ENCODE results near the gene EOGT. TPM values are rescaled to one million over a fixed set of nuclear protein-coding genes. Genes with fewer than 3 reads are reported as not detected.

EOGT gene
- total RNA-seq, 1 experiment from 2014 or later = 4.6 TPM

DNA sequence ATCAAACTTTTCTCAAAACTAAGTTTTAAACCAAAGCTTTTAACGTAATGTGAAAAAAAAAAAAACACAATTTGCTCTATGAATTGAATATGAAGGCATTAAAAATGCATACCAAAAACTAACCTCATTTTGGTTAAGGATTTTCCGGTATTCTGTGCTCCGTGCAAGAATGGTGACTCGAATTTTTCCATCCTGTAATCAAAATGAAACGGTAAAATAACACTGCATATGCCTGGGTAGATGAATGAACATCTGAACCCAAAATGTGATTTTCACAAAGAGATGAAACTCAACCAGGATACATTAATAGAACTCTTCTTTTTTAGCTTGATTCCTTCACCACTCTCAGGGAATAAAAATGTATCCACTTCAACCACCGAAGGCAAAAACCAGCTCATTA lies 26.2 kb downstream of the EOGT start:
- intact Hi-C loops (cut with micrococcal nuclease; ENCODE audit: unreplicated experiment) = no loop called here
- DNase-seq (ENCODE audit: low spot score) = no peak
- H3K4me1 ChIP-seq (ENCODE audit: insufficient read depth, low read length, poor library complexity, severe bottlenecking) = no peaks in the 10 kb centered on the region
- no peak for TF ChIP-seq EZH2 (IDR thresholded peaks at IDR 0.05; ENCODE audit: borderline replicate concordance, low read depth, low read length, poor library complexity, severe bottlenecking)
- TF ChIP-seq, protein P1, sequence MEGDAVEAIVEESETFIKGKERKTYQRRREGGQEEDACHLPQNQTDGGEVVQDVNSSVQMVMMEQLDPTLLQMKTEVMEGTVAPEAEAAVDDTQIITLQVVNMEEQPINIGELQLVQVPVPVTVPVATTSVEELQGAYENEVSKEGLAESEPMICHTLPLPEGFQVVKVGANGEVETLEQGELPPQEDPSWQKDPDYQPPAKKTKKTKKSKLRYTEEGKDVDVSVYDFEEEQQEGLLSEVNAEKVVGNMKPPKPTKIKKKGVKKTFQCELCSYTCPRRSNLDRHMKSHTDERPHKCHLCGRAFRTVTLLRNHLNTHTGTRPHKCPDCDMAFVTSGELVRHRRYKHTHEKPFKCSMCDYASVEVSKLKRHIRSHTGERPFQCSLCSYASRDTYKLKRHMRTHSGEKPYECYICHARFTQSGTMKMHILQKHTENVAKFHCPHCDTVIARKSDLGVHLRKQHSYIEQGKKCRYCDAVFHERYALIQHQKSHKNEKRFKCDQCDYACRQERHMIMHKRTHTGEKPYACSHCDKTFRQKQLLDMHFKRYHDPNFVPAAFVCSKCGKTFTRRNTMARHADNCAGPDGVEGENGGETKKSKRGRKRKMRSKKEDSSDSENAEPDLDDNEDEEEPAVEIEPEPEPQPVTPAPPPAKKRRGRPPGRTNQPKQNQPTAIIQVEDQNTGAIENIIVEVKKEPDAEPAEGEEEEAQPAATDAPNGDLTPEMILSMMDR (conservative IDR thresholded peaks at IDR 0.05; ENCODE audit: low read depth, low read length) = no peak
- H3K4me3 ChIP-seq (ENCODE audit: low read depth, low read length, poor library complexity, severe bottlenecking) = no peak overlapping the region
- H3K36me3 ChIP-seq (ENCODE audit: insufficient read depth, low read length, poor library complexity, severe bottlenecking) = no peaks in the 10 kb centered on the region
- H3K27ac ChIP-seq (ENCODE audit: low read depth, low read length, poor library complexity, severe bottlenecking) = no peak overlapping the region
- CTCF ChIA-PET = no interaction called here
- POLR2A ChIA-PET (ENCODE audit: low non-redundant PET) = no interaction called here
- H3K9me3 ChIP-seq (ENCODE audit: low read depth, low read length, poor library complexity, severe bottlenecking) = no peaks in the 10 kb centered on the region
- BruUV-seq (replicated peaks) = no TSS peak
- H3K27me3 ChIP-seq (replicated peaks; ENCODE audit: insufficient read depth, low read depth, low read length, poor library complexity) = no peaks in the 10 kb centered on the region

DNA sequence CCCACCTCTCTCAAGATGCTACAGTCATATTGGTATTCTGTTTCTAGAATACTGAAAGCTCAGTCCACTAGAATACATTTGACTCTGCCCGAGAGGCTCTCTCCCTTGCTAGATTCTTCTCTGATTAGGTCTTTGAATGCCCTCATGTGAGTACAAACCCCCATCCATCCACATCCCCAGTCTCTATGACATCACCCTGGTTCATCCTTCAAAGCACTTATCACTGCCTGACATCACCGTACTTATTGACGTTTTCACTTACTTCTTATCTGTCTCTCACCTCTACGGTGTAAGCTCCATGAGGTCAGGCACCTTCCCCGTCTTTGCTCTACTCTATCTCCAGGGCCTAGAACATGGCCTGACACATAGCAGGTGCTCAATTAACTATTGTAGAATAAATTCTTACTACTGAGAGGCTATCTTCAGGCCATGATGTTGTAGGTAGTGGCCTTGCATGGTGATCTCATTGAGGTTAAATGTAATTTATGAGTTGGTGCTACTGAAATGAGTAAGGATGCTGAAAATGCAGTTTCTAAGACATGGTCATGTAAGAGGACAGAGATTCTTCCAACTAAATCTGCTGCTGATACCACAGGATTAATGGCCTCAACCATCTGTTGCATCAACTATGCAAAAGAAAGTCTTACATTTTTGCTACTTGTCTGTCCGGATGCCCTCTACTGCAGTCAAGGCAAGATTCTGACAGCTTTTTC lies 26.8 kb downstream of the EOGT start:
- no peaks in the 10 kb centered on the region for H3K4me1 ChIP-seq (ENCODE audit: insufficient read depth, low read length, poor library complexity, severe bottlenecking)
- no peak for TF ChIP-seq EZH2 (IDR thresholded peaks at IDR 0.05; ENCODE audit: borderline replicate concordance, low read depth, low read length, poor library complexity, severe bottlenecking)
- TF ChIP-seq, protein P1 (conservative IDR thresholded peaks at IDR 0.05; ENCODE audit: low read depth, low read length) = no peak
- ChIA-PET CTCF (no interaction called here), POLR2A (ENCODE audit: low non-redundant PET) (no interaction called here)
- H3K4me3 ChIP-seq (ENCODE audit: low read depth, low read length, poor library complexity, severe bottlenecking) = no peak overlapping the region
- no peaks in the 10 kb centered on the region for H3K9me3 ChIP-seq (ENCODE audit: low read depth, low read length, poor library complexity, severe bottlenecking)
- no peak overlapping the region for H3K27ac ChIP-seq (ENCODE audit: low read depth, low read length, poor library complexity, severe bottlenecking)
- DNase-seq (ENCODE audit: low spot score) = no peak
- intact Hi-C loops (cut with micrococcal nuclease; ENCODE audit: unreplicated experiment) = no loop called here
- H3K36me3 ChIP-seq (ENCODE audit: insufficient read depth, low read length, poor library complexity, severe bottlenecking) = no peaks in the 10 kb centered on the region
- no peaks in the 10 kb centered on the region for H3K27me3 ChIP-seq (replicated peaks; ENCODE audit: insufficient read depth, low read depth, low read length, poor library complexity)
- BruUV-seq (replicated peaks) = no TSS peak

DNA sequence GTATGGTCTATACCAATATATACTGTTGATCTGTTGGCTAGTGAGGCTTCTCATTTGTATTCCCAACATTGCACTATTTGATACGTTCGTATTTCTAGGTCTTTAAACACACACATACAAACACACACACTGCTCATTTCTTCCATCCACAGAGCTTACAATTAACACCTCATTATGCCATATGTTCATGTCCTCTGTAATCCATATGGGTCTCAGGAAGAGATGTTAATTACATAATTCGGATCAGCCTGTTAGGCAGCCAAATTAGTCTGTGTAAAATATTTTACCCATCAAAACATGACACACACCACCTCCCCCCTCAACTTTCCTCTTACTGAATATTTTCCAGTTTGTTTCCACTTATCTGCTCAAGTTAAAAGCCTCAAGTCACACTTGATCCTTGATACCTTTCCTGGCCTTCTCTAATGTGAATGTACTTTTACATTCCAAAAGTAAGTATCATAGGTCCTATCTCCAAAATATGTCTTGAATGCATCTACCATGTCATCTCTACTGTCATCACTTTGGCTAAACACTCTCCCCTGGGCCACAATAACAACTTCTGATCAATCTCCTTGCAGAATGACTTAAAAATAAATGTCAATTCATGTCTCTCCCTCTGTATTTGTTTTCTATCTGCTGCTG lies 28.2 kb downstream of the EOGT start:
- ChIA-PET POLR2A (ENCODE audit: low non-redundant PET) (no interaction called here), CTCF (no interaction called here)
- no peak for TF ChIP-seq EZH2 (IDR thresholded peaks at IDR 0.05; ENCODE audit: borderline replicate concordance, low read depth, low read length, poor library complexity, severe bottlenecking)
- TF ChIP-seq, protein P1 (conservative IDR thresholded peaks at IDR 0.05; ENCODE audit: low read depth, low read length) = no peak
- Histone ChIP-seq H3K4me3 (ENCODE audit: low read depth, low read length, poor library complexity, severe bottlenecking) (no peak overlapping the region), H3K4me1 (ENCODE audit: insufficient read depth, low read length, poor library complexity, severe bottlenecking) (no peaks in the 10 kb centered on the region), H3K27ac (ENCODE audit: low read depth, low read length, poor library complexity, severe bottlenecking) (no peak overlapping the region), H3K9me3 (ENCODE audit: low read depth, low read length, poor library complexity, severe bottlenecking) (no peaks in the 10 kb centered on the region), H3K36me3 (ENCODE audit: insufficient read depth, low read length, poor library complexity, severe bottlenecking) (no peaks in the 10 kb centered on the region), H3K27me3 (replicated peaks; ENCODE audit: insufficient read depth, low read depth, low read length, poor library complexity) (no peaks in the 10 kb centered on the region)
- intact Hi-C loops (cut with micrococcal nuclease; ENCODE audit: unreplicated experiment) = no loop called here
- DNase-seq (ENCODE audit: low spot score) = no peak
- no TSS peak for BruUV-seq (replicated peaks)
